GM19351 (cell line): ENCODE results near the gene FRMD4A.
"Not testable (repeated sequence)": the region's sequence is repeated elsewhere in the genome, so short reads cannot be mapped to it uniquely, and the experiment has no call there.

ENCODE experiments used
- ATAC-seq: cut with Tn5 transposase; IDR thresholded peaks from one replicate; pipeline ENCODE4 v1.9.1; 2021; ENCODE audit warnings: mild to moderate bottlenecking, moderate library complexity; ENCODE audit not compliant: unreplicated experiment

The FRMD4A gene

GRCh38 chr10:14116021-14116420, 214.7 kb downstream of the FRMD4A start:
- ATAC-seq: peak; percentile 54

DNA sequence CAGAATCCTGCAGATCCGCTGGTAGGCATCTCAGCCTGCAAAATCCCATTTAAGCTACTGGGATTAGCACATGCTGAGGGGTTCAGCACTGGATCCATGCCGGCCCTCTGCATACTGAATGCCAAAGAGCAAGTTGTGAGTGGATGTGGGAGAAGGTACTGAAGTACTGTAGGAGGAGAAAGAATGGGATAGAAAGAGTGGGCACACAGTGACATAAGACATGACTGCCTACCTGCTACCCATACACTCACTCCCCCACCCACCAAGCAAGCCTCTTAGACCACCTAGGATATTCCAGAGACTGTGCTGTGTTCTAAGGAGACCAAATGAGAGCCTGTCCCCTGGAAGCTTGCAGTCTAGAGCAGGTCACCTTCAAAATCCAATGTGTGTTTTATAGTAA, 215.9 kb downstream of the FRMD4A start:
- no peak for ATAC-seq

GRCh38 chr10:14112056-14112455, 218.7 kb downstream of the FRMD4A start:
- ATAC-seq: no peak

- ATAC-seq: no peak
Measured at GRCh38 chr10:14111208-14111607, 219.5 kb downstream of the FRMD4A start.

GRCh38 chr10:14106828-14107227, 223.9 kb downstream of the FRMD4A start:
- ATAC-seq: no peak

DNA sequence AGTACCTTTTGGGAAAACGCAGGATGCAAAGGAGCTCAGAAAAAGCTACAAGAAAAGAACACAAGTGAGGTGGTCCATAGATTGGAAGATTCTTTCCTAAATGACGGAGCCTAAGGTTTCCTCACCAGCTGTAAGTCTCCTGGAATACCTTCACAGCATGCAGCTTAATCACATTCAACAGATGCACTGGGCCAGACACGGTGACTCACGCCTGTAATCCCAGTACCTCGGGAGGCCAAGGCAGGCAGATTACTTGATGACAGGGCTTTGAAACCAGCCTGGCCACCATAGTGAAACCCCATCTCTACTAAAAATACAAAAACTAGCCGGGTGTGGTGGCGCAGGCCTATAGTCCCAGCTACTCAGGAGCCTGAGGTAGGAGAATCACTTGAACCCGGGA, 228.7 kb downstream of the FRMD4A start:
- no peak for ATAC-seq

DNA sequence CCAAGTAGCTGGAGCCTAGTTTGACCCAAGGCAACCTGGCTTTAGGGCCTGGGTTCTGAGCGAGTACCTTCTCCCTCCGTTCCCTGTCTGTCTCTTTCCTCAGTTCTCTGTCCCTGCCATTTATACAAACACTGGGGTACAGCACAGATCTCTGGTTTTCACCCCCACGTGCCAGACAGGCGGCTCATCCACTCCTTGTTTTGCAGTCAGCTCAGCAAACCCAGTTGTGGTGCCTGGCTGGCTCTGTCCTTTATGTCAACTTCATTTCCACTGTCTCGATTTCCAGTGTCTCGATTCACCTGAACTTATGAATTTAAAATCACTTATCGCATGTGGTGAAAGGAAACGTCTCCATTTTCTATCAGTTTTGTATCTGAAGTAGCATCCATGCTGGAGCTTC, 230.8 kb downstream of the FRMD4A start:
- ATAC-seq: no peak

DNA sequence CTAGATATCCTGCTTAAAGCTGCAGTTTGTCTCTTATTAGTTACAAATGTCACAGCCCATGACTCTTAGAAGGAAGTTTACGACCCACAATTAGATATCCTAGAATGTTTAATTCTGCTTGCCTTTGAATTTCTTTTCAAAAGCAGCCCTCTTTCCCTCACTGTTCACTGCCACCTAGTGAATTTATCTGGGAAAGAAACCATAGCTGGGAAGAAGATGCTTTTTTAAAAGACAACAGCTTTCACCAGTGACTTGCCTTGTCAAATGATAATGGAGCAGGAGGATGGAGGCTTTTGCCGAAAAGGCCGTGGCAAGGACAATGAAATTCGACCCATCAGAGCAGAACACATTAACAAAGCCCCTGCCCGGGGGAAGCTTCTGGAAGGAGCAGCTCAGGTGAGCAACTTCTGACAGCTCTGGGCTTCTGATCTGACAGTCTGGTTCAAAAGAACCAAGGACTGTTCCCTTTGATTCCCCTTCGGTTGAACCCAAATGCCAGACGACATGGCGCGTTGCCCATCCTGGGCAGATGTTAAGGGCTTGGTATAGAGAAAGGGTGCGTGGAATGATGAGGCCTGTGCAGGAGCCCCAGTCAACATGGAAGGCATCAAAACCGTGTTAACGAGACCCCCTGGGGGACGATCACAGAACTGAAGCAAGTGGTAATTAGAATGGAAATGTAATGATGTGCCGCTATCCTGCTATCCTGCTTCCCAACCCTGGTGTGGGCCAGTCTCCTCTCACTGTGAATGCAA, 236.8 kb downstream of the FRMD4A start:
- no peak for ATAC-seq

GRCh38 chr10:14092799-14093198, 237.9 kb downstream of the FRMD4A start:
- ATAC-seq: no peak

- no peak for ATAC-seq
Measured at GRCh38 chr10:14089556-14090292, 241.0 kb downstream of the FRMD4A start.

DNA sequence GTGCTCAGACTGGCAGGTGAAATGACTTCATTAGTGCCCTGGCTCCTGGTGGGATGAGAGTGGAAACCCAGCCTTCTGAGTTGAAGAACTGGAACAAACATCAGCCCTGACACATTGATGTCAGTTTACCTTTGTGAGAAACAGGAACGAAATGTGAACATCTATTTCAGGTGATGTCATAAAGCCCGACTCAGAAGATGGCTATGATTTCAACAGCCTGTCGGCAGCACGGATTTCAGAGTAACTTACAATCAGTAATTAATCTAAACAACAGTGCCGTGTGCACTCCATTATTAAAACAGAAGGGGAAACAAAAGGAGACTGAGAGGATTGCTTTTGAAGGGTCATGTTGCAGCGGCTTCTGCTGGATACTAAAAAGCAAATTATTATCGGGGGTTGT, 243.2 kb downstream of the FRMD4A start:
- ATAC-seq: no peak

- no peak for ATAC-seq
Measured at GRCh38 chr10:14086596-14086995, 244.1 kb downstream of the FRMD4A start.

- no peak for ATAC-seq
Measured at GRCh38 chr10:14084875-14085274, 245.8 kb downstream of the FRMD4A start.

DNA sequence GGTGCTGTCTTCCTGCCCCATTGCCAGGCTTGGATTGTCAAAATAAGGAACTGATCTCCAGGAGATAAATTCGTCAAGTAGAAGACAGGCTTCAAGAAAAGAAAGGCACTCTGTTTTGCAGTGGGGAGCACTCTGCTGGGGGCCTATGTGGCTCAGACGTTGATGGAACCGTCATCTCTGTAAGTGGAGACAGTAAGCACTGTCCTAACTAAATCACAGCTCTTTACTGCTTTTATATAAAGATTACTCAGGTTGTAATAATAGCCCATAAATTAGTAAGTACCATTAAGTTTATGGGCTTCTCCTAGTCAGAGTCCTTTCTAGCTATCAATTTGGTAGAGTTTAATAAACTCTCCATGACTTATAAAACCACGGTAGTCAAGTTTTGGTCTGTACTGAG, 249.9 kb downstream of the FRMD4A start:
- no peak for ATAC-seq

DNA sequence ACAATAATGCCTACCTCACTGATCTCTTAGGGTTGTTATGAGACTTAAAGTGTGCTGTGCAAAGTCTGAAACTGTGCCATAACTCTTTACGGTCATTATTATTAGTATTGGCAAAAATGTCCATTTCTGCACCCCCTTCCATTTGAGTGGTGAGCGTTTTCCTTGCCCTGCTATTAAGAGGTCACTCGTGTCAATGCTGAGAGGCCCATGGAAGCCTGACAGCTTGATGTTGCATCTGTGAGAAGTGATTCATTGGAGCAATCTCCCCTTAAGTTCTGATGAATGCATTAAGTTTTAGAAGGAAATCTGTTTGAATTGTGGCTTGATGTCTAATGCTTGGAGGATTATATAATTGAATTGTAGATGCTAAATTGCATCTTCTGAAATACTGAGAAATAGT, 253.3 kb downstream of the FRMD4A start:
- no peak for ATAC-seq

DNA sequence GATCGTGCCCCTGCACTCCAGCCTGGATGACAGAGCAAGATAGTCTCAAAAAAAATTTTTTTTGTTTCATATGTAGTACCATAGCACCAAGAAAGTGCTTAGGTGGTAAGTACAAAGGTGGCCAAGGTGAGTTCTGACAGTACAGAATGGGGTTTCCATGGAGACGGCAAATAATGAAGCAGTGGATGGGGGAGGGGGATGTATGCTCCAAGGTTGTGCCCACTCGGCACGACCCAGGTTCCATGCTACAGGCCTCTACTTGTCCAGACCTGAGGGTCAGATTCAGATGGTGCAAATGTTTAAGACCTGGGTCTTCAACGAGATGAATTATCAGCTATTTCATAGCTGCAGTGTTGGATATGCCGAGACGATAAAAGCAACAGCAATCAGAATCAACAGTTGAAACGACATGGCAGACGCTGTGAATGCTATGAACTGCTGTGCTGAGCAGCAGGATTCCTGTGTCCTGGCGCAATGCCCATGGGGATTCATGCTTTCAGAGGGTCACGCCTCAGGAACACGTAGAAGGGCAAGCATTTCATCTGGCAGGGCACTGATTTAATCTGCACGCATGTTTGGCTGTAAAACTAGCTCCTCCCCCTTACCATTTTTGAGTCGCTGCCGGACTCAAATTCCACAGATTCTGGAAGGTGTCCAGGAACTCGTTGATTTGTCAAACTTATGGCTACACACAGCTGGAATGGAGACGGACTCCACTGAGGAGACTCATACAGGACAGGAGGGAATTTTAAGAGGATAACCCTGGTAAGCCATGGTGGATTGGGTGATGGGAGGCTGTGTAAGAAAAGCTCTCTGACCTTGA, 256.5 kb downstream of the FRMD4A start:
- ATAC-seq: no peak

DNA sequence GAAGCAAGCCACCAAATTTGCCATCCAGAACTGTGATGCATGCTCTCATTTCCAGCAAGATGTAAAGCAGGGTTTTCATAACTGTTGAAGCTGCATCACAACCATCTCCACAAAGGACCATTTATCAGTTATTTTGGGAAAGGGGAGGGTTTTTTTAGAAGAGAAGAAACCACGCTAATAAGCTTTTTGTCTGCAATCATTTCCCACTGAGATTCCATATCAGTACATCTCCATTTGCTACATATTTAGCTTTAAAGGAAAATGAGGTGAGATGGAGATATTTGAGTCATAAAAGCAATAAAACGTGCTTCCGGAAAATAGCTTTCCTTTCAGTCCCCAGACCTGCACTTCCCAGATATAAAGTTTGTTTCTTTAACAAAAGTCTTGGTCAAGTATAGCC, 258.2 kb downstream of the FRMD4A start:
- no peak for ATAC-seq

DNA sequence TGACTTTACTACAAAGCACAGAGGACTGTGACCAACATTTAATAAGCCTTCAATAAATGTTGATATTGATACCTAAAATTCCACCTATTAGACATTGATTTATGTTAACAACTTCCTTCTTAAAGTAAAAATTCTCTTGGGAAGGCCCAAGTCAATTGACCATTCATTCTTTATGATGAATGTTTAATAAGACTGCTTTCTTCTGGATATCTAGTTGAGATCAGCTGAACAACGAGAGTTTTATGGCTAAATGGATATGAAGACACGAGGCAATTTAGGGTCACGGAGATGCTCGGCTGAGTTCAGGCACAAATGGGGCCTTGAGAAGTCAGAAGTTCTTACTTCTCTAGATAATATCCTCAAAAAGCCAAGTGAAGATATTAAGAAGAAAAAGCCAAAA, 258.8 kb downstream of the FRMD4A start:
- ATAC-seq: no peak

DNA sequence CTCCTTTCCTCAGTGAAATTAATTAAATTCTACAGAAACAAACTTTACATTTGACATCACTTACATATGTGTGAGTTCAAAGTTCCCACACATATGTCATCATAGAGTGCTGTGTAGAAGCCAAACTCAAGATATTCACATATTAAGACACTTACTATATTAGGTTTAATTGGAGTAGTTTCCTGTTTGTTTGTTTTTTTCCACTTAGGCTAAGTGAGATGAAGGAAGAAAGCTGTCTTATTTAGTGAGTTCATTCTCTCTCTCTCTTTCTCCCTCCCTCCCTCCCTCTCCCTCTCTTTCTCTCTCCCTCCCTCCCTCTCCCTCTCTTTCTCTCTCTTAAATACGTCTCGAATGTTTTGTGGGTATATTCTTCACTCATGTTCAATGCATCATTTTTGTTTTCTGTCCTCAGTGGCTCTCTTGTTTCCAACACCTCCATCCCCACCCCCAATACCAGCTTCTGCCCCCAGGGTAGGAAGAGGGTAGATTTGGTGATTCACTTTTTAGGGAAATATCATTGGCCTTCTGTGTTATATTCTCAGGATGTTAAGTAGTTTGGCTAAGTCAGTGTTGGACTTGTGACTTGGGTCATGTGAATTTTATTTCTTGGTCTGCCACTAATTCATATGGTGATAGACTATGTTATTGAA, 262.0 kb downstream of the FRMD4A start:
- ATAC-seq: no peak

GRCh38 chr10:14067638-14068037, 263.1 kb downstream of the FRMD4A start:
- not testable (repeated sequence) for ATAC-seq

GRCh38 chr10:14066106-14066505, 264.6 kb downstream of the FRMD4A start:
- ATAC-seq: no peak
